ENCODE results near the gene NDUFS7. TPM values are rescaled to one million over a fixed set of nuclear protein-coding genes. Genes with fewer than 3 reads are reported as not detected.

The NDUFS7 gene
- total and polyA plus RNA-seq, 12 donors, result 4.7 to 286 (median 148) TPM

- Histone ChIP-seq H3K9me3 (replicated peaks in 1 of 3) (no peaks in the 10 kb centered on the region), H3K27me3 (no peaks in the 10 kb centered on the region), H3K4me3 (peak overlapping the region in 1 of 4 donors; percentile 34), H3K36me3 (replicated peaks in 1 of 2) (peaks cover 0 to 34% of the 10 kb centered on the region in 2 donors), H3K27ac (peak overlapping the region; percentile 1 to 96 (median 80)), H3K4me1 (replicated peaks in 1 of 2) (peaks cover 28 to 60% of the 10 kb centered on the region in 2 donors)
- intact Hi-C loops (cut with DNase I), result no loop called here
- WGBS, 4 donors, result 33 to 60% (median 46%) methylated on average over 13 to 28 of the region's 28 CpGs
- TF ChIP-seq POLR2A (IDR thresholded peaks at IDR 0.05) (no peak), CTCF (IDR thresholded peaks at IDR 0.05) (no peak)
- peak in 2 of 7 donors; percentile 59 to 60 for DNase-seq
These were observed 32.5 kb downstream of the NDUFS7 start for GRCh38 chr19:1416014-1416841.

GRCh38 chr19:1417145-1417544 is 33.4 kb downstream of the NDUFS7 start:
- H3K27me3 ChIP-seq, result no peaks in the 10 kb centered on the region
- TF ChIP-seq POLR2A (IDR thresholded peaks at IDR 0.05), result peak in 1 of 2 donors; percentile 17
- no peak for TF ChIP-seq CTCF (IDR thresholded peaks at IDR 0.05)
- no peaks in the 10 kb centered on the region for H3K9me3 ChIP-seq (replicated peaks in 1 of 3)
- intact Hi-C loops (cut with DNase I), result no loop called here
- no peak overlapping the region for H3K4me3 ChIP-seq
- H3K4me1 ChIP-seq (replicated peaks in 1 of 2), result peaks cover 27 to 59% of the 10 kb centered on the region in 2 donors
- WGBS, 4 donors, result 46 to 57% (median 51%) methylated on average over 21 of the region's 21 CpGs
- peak overlapping the region in 3 of 5 donors; percentile 71 to 96 (median 90) for H3K27ac ChIP-seq
- peak; percentile 70 to 87 (median 77) for DNase-seq
- peaks cover 0 to 43% of the 10 kb centered on the region in 2 donors for H3K36me3 ChIP-seq (replicated peaks in 1 of 2)

- Histone ChIP-seq H3K4me1 (replicated peaks in 1 of 2) (peaks cover 27 to 59% of the 10 kb centered on the region in 2 donors), H3K36me3 (replicated peaks in 1 of 2) (peaks cover 0 to 42% of the 10 kb centered on the region in 2 donors), H3K9me3 (replicated peaks in 1 of 3) (no peaks in the 10 kb centered on the region), H3K4me3 (no peak overlapping the region), H3K27me3 (no peaks in the 10 kb centered on the region), H3K27ac (peak overlapping the region in 3 of 5 donors; percentile 71 to 96 (median 90))
- TF ChIP-seq CTCF (IDR thresholded peaks at IDR 0.05) (no peak), POLR2A (IDR thresholded peaks at IDR 0.05) (no peak)
- intact Hi-C loops (cut with DNase I), result no loop called here
- WGBS, 4 donors, result 77 to 90% (median 82%) methylated on average over 22 to 30 of the region's 30 CpGs
- no peak for DNase-seq
These were observed 34.2 kb downstream of the NDUFS7 start for GRCh38 chr19:1417681-1418495.

GRCh38 chr19:1418496-1418775 is 34.7 kb downstream of the NDUFS7 start:
- Histone ChIP-seq H3K27ac (peak overlapping the region in 1 of 5 donors; percentile 10), H3K4me3 (no peak overlapping the region), H3K36me3 (replicated peaks in 1 of 2) (peaks cover 0 to 42% of the 10 kb centered on the region in 2 donors), H3K9me3 (replicated peaks in 1 of 3) (no peaks in the 10 kb centered on the region), H3K27me3 (no peaks in the 10 kb centered on the region), H3K4me1 (replicated peaks in 1 of 2) (peaks cover 27 to 57% of the 10 kb centered on the region in 2 donors)
- TF ChIP-seq CTCF (IDR thresholded peaks at IDR 0.05) (no peak), POLR2A (IDR thresholded peaks at IDR 0.05) (no peak)
- DNase-seq, result no peak
- intact Hi-C loops (cut with DNase I), result no loop called here
- WGBS, 4 donors, result 84 to 94% (median 90%) methylated on average over 11 to 13 of the region's 13 CpGs
